Lung (tissue), 12 donors: ENCODE data around the gene FRYL. TPM values are rescaled to one million over a fixed set of nuclear protein-coding genes. Genes with fewer than 3 reads are reported as not detected.

Experiments used
- ATAC-seq: fragments of 200-7000 bp; cut with Tn5 transposase; one replicate; pipeline ENCODE4 v1.9.1; 2020; ENCODE audit warnings: moderate number of reproducible peaks; ENCODE audit not compliant: insufficient read depth, low FRiP score
- DNase-seq, 3 donors: peaks; one replicate each; pipeline ENCODE4 v3.0.0-alpha.2; 2013 to 2017
- H3K27ac ChIP-seq, 2 donors: one replicate each; pipeline ENCODE4 v1.5.1; 2013; ENCODE audit warnings: mild to moderate bottlenecking in 2 of 2, moderate library complexity in 2 of 2, control low read depth in 1 of 2, inconsistent platforms in 1 of 2, low read depth in 1 of 2, low read length in 1 of 2
- H3K27me3 ChIP-seq, 3 donors: one replicate each; pipeline ENCODE4 v1.5.1; 2013; ENCODE audit warnings: low read length in 2 of 3; ENCODE audit not compliant: control insufficient read depth in 3 of 3, insufficient read depth in 3 of 3
- H3K36me3 ChIP-seq, 4 donors: one replicate each; pipeline ENCODE4 v1.5.1; 2013; ENCODE audit warnings: low read length in 4 of 4, mild to moderate bottlenecking in 1 of 4, moderate library complexity in 1 of 4; ENCODE audit not compliant: control insufficient read depth in 4 of 4, insufficient read depth in 4 of 4
- H3K4me1 ChIP-seq, 5 donors: one replicate each; pipeline ENCODE4 v1.5.1; 2013; ENCODE audit warnings: low read length in 5 of 5, mild to moderate bottlenecking in 2 of 5, moderate library complexity in 1 of 5; ENCODE audit not compliant: control insufficient read depth in 5 of 5, insufficient read depth in 5 of 5
- H3K4me3 ChIP-seq: one replicate; pipeline ENCODE4 v1.5.1; 2013; ENCODE audit warnings: mild to moderate bottlenecking, control low read depth, moderate library complexity
- H3K9ac ChIP-seq, 2 donors: one replicate each; pipeline ENCODE4 v1.5.1; 2013; ENCODE audit warnings: low read length in 2 of 2, control low read depth in 1 of 2; ENCODE audit not compliant: insufficient read depth in 1 of 2
- H3K9me3 ChIP-seq, 4 donors: one replicate each; pipeline ENCODE4 v1.5.1; 2013; ENCODE audit warnings: low read length in 3 of 4, mild to moderate bottlenecking in 1 of 4, moderate library complexity in 1 of 4; ENCODE audit not compliant: control insufficient read depth in 4 of 4, insufficient read depth in 3 of 4
- CTCF ChIP-seq: IDR thresholded peaks from 2 replicates; pipeline ENCODE4 v1.5.1; 2012; ENCODE audit warnings: mild to moderate bottlenecking; ENCODE audit errors: control extremely low read depth, extremely low read depth
- WGBS, 2 donors: extraction: QIAGEN DNeasy Blood & Tissue Kit; methylation state at CpG; one replicate each; pipeline ENCODE4 v1.1.7; 2013; 5-methylcytosine and 5-hydroxymethylcytosine counted together
- polyA plus RNA-seq, 2 donors: library from polyadenylated mRNA; stranded (reverse); fragments of 200-250 nt; gene quantifications; one replicate each; pipeline ENCODE4 v1.2.1, GENCODE V29; 2013
- total RNA-seq, 2 donors: library from RNA; depleted of rRNA in 1 of 2; stranded (reverse); fragments of >200 nt in 1 of 2; gene quantifications; one replicate each; pipeline ENCODE4 v1.2.1, GENCODE V29; 2014 to 2021
- donor health status: control.
- donor health status: control.
- donor health status: Bipolar disorder and iron deficiency.
- donor health status: healthy.
- donor health status: DM: yes; HTN: yes; CAD: no.

FRYL gene
- total and polyA plus RNA-seq, 4 donors = 12.6 to 188 (median 31.7) TPM

GRCh38 chr4:48694824-48695223 lies 85.3 kb downstream of the FRYL start:
- TF ChIP-seq CTCF = no peak
- H3K27ac ChIP-seq = no peak overlapping the region
- no peak overlapping the region for H3K4me3 ChIP-seq
- H3K36me3 ChIP-seq = no peaks in the 10 kb centered on the region
- H3K4me1 ChIP-seq = peaks cover 3 to 21% (median 8%) of the 10 kb centered on the region in 5 donors
- no peak overlapping the region for H3K9ac ChIP-seq
- no peaks in the 10 kb centered on the region for H3K9me3 ChIP-seq
- 92 to 93% methylated on average over 2 of the region's 2 CpGs for WGBS, 2 donors
- no peak for DNase-seq
- no peaks in the 10 kb centered on the region for H3K27me3 ChIP-seq
- ATAC-seq = no peak

GRCh38 chr4:48693856-48694574 lies 86.1 kb downstream of the FRYL start:
- Histone ChIP-seq H3K4me3 (no peak overlapping the region), H3K36me3 (no peaks in the 10 kb centered on the region), H3K4me1 (peaks cover 3 to 18% (median 8%) of the 10 kb centered on the region in 5 donors), H3K9me3 (no peaks in the 10 kb centered on the region), H3K9ac (no peak overlapping the region), H3K27ac (no peak overlapping the region), H3K27me3 (no peaks in the 10 kb centered on the region)
- WGBS, 2 donors = 89 to 93% methylated on average over 8 of the region's 8 CpGs
- no peak for TF ChIP-seq CTCF
- no peak for DNase-seq
- no peak for ATAC-seq

GRCh38 chr4:48692897-48693296 lies 87.2 kb downstream of the FRYL start:
- DNase-seq (no peak), ATAC-seq (no peak)
- Histone ChIP-seq H3K27ac (no peak overlapping the region), H3K36me3 (no peaks in the 10 kb centered on the region), H3K9me3 (no peaks in the 10 kb centered on the region), H3K4me3 (no peak overlapping the region), H3K9ac (no peak overlapping the region), H3K4me1 (peaks cover 0 to 8% (median 2%) of the 10 kb centered on the region in 5 donors), H3K27me3 (no peaks in the 10 kb centered on the region)
- WGBS, 2 donors = 89 to 90% methylated on average over 2 of the region's 2 CpGs
- no peak for TF ChIP-seq CTCF

GRCh38 chr4:48692044-48692443 lies 88.0 kb downstream of the FRYL start:
- Histone ChIP-seq H3K4me1 (peaks cover 0 to 11% (median 0%) of the 10 kb centered on the region in 5 donors), H3K27me3 (no peaks in the 10 kb centered on the region), H3K9ac (no peak overlapping the region), H3K9me3 (no peaks in the 10 kb centered on the region), H3K36me3 (no peaks in the 10 kb centered on the region), H3K27ac (no peak overlapping the region), H3K4me3 (no peak overlapping the region)
- no peak for DNase-seq
- WGBS, 2 donors = 80 to 83% methylated on average over 2 of the region's 2 CpGs
- TF ChIP-seq CTCF = no peak
- no peak for ATAC-seq
